Measurements from ENCODE around the gene KLHL12. TPM values are rescaled to one million over a fixed set of nuclear protein-coding genes. Genes with fewer than 3 reads are reported as not detected.
"Not testable (repeated sequence)": the region's sequence is repeated elsewhere in the genome, so short reads cannot be mapped to it uniquely, and the experiment has no call there.

The KLHL12 gene
- total RNA-seq, 4 donors from 2014 or later, result 14.1 to 23.0 (median 21.5) TPM

DNA sequence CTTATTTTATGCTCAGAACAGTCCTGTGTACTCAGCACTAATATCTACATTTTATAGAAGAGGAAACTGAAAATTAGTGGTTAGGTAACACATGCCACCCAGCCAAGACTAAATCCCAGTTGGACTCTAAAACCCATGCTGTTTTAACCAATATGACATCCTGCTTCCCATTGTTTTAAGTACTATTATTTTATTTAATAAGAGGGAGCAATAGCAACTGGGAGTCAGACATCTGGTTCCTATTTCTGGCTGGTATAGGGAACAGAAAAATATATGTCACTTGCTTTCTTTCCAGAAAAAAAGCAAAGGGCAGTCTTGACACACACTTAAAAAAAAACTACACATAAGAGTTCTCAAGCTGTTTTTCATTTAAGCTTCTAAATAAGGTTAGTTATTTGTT lies 11.9 kb downstream of the KLHL12 start:
- H3K9me3 ChIP-seq, result no peaks in the 10 kb centered on the region
- no peak overlapping the region for H3K4me3 ChIP-seq
- H3K36me3 ChIP-seq, result peaks cover 12 to 97% of the 10 kb centered on the region in 2 donors
- no peak for ATAC-seq
- no peaks in the 10 kb centered on the region for H3K4me1 ChIP-seq
- no peaks in the 10 kb centered on the region for H3K27me3 ChIP-seq
- no peak overlapping the region for H3K27ac ChIP-seq
- TF ChIP-seq POLR2A (IDR thresholded peaks at IDR 0.05), result no peak
- TF ChIP-seq, protein P1, sequence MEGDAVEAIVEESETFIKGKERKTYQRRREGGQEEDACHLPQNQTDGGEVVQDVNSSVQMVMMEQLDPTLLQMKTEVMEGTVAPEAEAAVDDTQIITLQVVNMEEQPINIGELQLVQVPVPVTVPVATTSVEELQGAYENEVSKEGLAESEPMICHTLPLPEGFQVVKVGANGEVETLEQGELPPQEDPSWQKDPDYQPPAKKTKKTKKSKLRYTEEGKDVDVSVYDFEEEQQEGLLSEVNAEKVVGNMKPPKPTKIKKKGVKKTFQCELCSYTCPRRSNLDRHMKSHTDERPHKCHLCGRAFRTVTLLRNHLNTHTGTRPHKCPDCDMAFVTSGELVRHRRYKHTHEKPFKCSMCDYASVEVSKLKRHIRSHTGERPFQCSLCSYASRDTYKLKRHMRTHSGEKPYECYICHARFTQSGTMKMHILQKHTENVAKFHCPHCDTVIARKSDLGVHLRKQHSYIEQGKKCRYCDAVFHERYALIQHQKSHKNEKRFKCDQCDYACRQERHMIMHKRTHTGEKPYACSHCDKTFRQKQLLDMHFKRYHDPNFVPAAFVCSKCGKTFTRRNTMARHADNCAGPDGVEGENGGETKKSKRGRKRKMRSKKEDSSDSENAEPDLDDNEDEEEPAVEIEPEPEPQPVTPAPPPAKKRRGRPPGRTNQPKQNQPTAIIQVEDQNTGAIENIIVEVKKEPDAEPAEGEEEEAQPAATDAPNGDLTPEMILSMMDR (IDR thresholded peaks at IDR 0.05), result no peak
- no peak for TF ChIP-seq EP300 (IDR thresholded peaks at IDR 0.05)
- TF ChIP-seq POLR2AphosphoS5 (IDR thresholded peaks at IDR 0.05), result no peak

GRCh38 chr1:202912476-202912875 lies 14.6 kb downstream of the KLHL12 start:
- ATAC-seq, H3K27ac ChIP-seq, H3K4me3 ChIP-seq, H3K27me3 ChIP-seq, H3K9me3 ChIP-seq, H3K4me1 ChIP-seq: not testable (repeated sequence)
- peaks cover 12 to 99% of the 10 kb centered on the region in 2 donors for H3K36me3 ChIP-seq
- WGBS, 2 donors (ENCODE audit: low coverage in 1 of 2), result 86 to 87% methylated on average over 1 to 3 of the region's 4 CpGs

DNA sequence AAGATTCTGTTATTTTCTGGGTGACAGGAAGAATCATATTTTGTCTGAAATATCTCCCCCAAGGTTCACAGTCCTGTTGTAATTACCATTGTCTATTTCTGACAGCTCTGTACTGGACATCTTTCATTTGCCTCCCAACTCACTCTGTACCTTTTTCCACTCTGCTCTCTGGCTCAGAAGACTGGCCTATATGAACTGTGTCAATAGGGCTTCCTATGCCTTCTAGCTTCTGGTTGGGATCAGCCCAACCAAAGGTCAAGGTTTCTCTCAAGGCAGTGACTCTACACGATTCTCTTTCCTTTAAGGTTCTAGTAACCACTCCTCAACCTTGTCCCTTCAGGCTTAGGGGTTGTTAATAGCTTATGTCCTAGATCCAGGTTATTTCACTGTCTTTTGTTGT lies 17.5 kb downstream of the KLHL12 start:
- Histone ChIP-seq H3K4me1 (no peaks in the 10 kb centered on the region), H3K36me3 (peaks cover 6 to 96% of the 10 kb centered on the region in 2 donors), H3K4me3 (no peak overlapping the region), H3K9me3 (no peaks in the 10 kb centered on the region), H3K27me3 (no peaks in the 10 kb centered on the region), H3K27ac (no peak overlapping the region)
- no peak for ATAC-seq
- no peak for TF ChIP-seq POLR2A (IDR thresholded peaks at IDR 0.05)
- TF ChIP-seq EP300 (IDR thresholded peaks at IDR 0.05), result no peak
- TF ChIP-seq POLR2AphosphoS5 (IDR thresholded peaks at IDR 0.05), result no peak
- TF ChIP-seq, protein P1 (IDR thresholded peaks at IDR 0.05), result no peak
- WGBS, 2 donors (ENCODE audit: low coverage in 1 of 2), result 87% methylated on average over 1 of the region's 1 CpG; no CpG with 5 or more reads in 1 of the 2 donors

GRCh38 chr1:202908998-202909397 lies 18.0 kb downstream of the KLHL12 start:
- Histone ChIP-seq H3K36me3 (peaks cover 2 to 96% of the 10 kb centered on the region in 2 donors), H3K9me3 (no peaks in the 10 kb centered on the region), H3K4me1 (no peaks in the 10 kb centered on the region), H3K27me3 (no peaks in the 10 kb centered on the region), H3K4me3 (no peak overlapping the region), H3K27ac (no peak overlapping the region)
- no peak for ATAC-seq
- TF ChIP-seq, protein P1 (IDR thresholded peaks at IDR 0.05), result no peak
- TF ChIP-seq EP300 (IDR thresholded peaks at IDR 0.05) (no peak), POLR2A (IDR thresholded peaks at IDR 0.05) (no peak), POLR2AphosphoS5 (IDR thresholded peaks at IDR 0.05) (no peak)
- 87 to 91% methylated on average over 5 of the region's 6 CpGs for WGBS, 2 donors (ENCODE audit: low coverage in 1 of 2)

- Histone ChIP-seq H3K27ac (no peak overlapping the region), H3K4me3 (no peak overlapping the region), H3K36me3 (peaks cover 0 to 92% of the 10 kb centered on the region in 2 donors), H3K4me1 (no peaks in the 10 kb centered on the region), H3K9me3 (no peaks in the 10 kb centered on the region), H3K27me3 (no peaks in the 10 kb centered on the region)
- ATAC-seq, result no peak
- TF ChIP-seq, protein P1 (IDR thresholded peaks at IDR 0.05), result no peak
- TF ChIP-seq POLR2AphosphoS5 (IDR thresholded peaks at IDR 0.05), result no peak
- TF ChIP-seq EP300 (IDR thresholded peaks at IDR 0.05), result no peak
- no peak for TF ChIP-seq POLR2A (IDR thresholded peaks at IDR 0.05)
- 53 to 75% methylated on average over 4 of the region's 4 CpGs for WGBS, 2 donors (ENCODE audit: low coverage in 1 of 2)
Observed at GRCh38 chr1:202905331-202905730, 21.7 kb downstream of the KLHL12 start.

GRCh38 chr1:202903808-202904207 lies 23.2 kb downstream of the KLHL12 start:
- H3K27ac ChIP-seq, ATAC-seq, H3K4me3 ChIP-seq, H3K9me3 ChIP-seq, H3K4me1 ChIP-seq, H3K27me3 ChIP-seq: not testable (repeated sequence)
- WGBS, 2 donors (ENCODE audit: low coverage in 1 of 2), result 90 to 100% methylated on average over 2 to 5 of the region's 5 CpGs
- H3K36me3 ChIP-seq, result peaks cover 0 to 90% of the 10 kb centered on the region in 2 donors

All from gastroesophageal sphincter (tissue), 4 donors.